GM12878 (cell line): Measurements from ENCODE around the gene CCDC57.

Source experiments
- CHD4 ChIP-seq: fragments of 200-600 bp; sonication (generic); IDR thresholded peaks from 2 replicates; pipeline ENCODE4 v1.6.1; 2016; ENCODE audit warnings: mild to moderate bottlenecking
- CTCF ChIP-seq, 3 experiments: IDR thresholded peaks in 2 of 3; conservative IDR thresholded peaks in 1 of 3; 2 replicates each; pipeline ENCODE4 v1.5.1; 2011; ENCODE audit warnings: low read depth in 3 of 3, low read length in 3 of 3, mild to moderate bottlenecking in 3 of 3, control low read depth in 2 of 3, moderate library complexity in 2 of 3, inconsistent platforms in 1 of 3, mixed read lengths in 1 of 3; ENCODE audit not compliant: control insufficient read depth in 2 of 3, insufficient read depth in 1 of 3; ENCODE audit errors: extremely low read depth in 1 of 3
- E2F4 ChIP-seq: IDR thresholded peaks from 2 replicates; pipeline ENCODE4 v1.6.1; 2012; ENCODE audit warnings: low read depth, low read length, improper control_type of control experiment
- EP300 ChIP-seq, 2 experiments: fragments of 150-350 bp in 1 of 2; IDR thresholded peaks; 2 replicates each; pipeline ENCODE4 v1.6.1; 2011 to 2012; ENCODE audit warnings: low read depth in 2 of 2, low read length in 2 of 2, borderline replicate concordance in 1 of 2, improper control_type of control experiment in 1 of 2, inconsistent platforms in 1 of 2; ENCODE audit not compliant: control insufficient read depth in 1 of 2
- FOXK2 ChIP-seq: fragments of 450-650 bp; IDR thresholded peaks from 2 replicates; pipeline ENCODE4 v1.6.1; 2017; ENCODE audit warnings: mild to moderate bottlenecking, moderate library complexity
- JUND ChIP-seq: IDR thresholded peaks from 2 replicates; pipeline ENCODE4 v1.6.1; 2012; ENCODE audit warnings: low read depth, mild to moderate bottlenecking, low read length, improper control_type of control experiment, moderate library complexity
- LARP7 ChIP-seq: fragments of 450-650 bp; IDR thresholded peaks from 2 replicates; pipeline ENCODE4 v1.6.1; 2017; ENCODE audit warnings: mild to moderate bottlenecking
- MTA2 ChIP-seq: fragments of 450-650 bp; IDR thresholded peaks from 2 replicates; pipeline ENCODE4 v1.6.1; 2016; ENCODE audit warnings: low read depth, mild to moderate bottlenecking, moderate library complexity
- MXI1 ChIP-seq: fragments of 150-350 bp; IDR thresholded peaks from 2 replicates; pipeline ENCODE4 v1.6.1; 2011; ENCODE audit warnings: low read depth, mild to moderate bottlenecking, inconsistent platforms, low read length, improper control_type of control experiment
- POLR2A ChIP-seq: IDR thresholded peaks from 2 replicates; pipeline ENCODE4 v1.6.1; 2011; ENCODE audit warnings: low read depth, mild to moderate bottlenecking, low read length
- TCF3 ChIP-seq: IDR thresholded peaks from 2 replicates; pipeline ENCODE4 v1.6.1; 2012; ENCODE audit warnings: low read depth, mild to moderate bottlenecking, low read length, borderline replicate concordance; ENCODE audit not compliant: insufficient read depth
- ZNF274 ChIP-seq: IDR thresholded peaks from one replicate; pipeline ENCODE4 v1.8.0; 2011; ENCODE audit not compliant: insufficient read length, insufficient read depth
- ZSCAN29 ChIP-seq: fragments of 450-650 bp; IDR thresholded peaks from 2 replicates; pipeline ENCODE4 v1.6.1; 2017; ENCODE audit warnings: mild to moderate bottlenecking, moderate library complexity

- TF ChIP-seq EP300 (IDR thresholded peaks at IDR 0.05; ENCODE audit: borderline replicate concordance in 1 of 2, control insufficient read depth in 1 of 2, low read depth in 2 of 2, low read length in 2 of 2) (no peak), TCF3 (no peak), LARP7 (no peak), MXI1 (no peak), E2F4 (no peak), CHD4 (no peak), ZSCAN29 (no peak), POLR2A (no peak), MTA2 (no peak), ZNF274 (no peak), JUND (no peak), FOXK2 (no peak), CTCF (IDR thresholded peaks at IDR 0.05 in 2 of 3, conservative IDR thresholded peaks at IDR 0.05 in 1 of 3; ENCODE audit: control insufficient read depth in 2 of 3, extremely low read depth in 1 of 3, insufficient read depth in 1 of 3, low read depth in 3 of 3, low read length in 3 of 3) (no peak)
Observed at GRCh38 chr17:82239401-82239925, 26.8 kb upstream of the CCDC57 start.
